Left lung (tissue), 10 donors: ENCODE results near the gene IDH3B. TPM values are rescaled to one million over a fixed set of nuclear protein-coding genes. Genes with fewer than 3 reads are reported as not detected.

Source experiments
- ATAC-seq: fragments of 200-7000 bp; cut with Tn5 transposase; one replicate; pipeline ENCODE4 v1.9.1; 2020; ENCODE audit warnings: moderate library complexity
- DNase-seq, 4 donors: peaks; one replicate each; pipeline ENCODE4 v3.0.0-alpha.2; 2013 to 2020
- H3K27ac ChIP-seq, 2 donors: fragments of 200-600 bp; sonication (generic) in 1 of 2; one replicate each; pipeline versions ENCODE4 v1.5.0 to v1.8.0; 2020 to 2021
- H3K27me3 ChIP-seq, 2 donors: fragments of 200-600 bp; sonication (generic) in 1 of 2; one replicate each; pipeline versions ENCODE4 v1.5.0 to v1.8.0; 2020 to 2021
- H3K36me3 ChIP-seq, 2 donors: fragments of 200-600 bp; sonication (generic) in 1 of 2; one replicate each; pipeline versions ENCODE4 v1.5.0 to v1.8.0; 2020 to 2021
- H3K4me1 ChIP-seq, 2 donors: fragments of 200-600 bp; one replicate each; pipeline ENCODE4 v1.8.0; 2021
- H3K4me3 ChIP-seq, 2 donors: fragments of 200-600 bp; sonication (generic) in 1 of 2; one replicate each; pipeline versions ENCODE4 v1.5.0 to v1.8.0; 2020 to 2021; ENCODE audit warnings: mild to moderate bottlenecking in 1 of 2
- H3K9me3 ChIP-seq, 2 donors: fragments of 200-600 bp; sonication (generic) in 1 of 2; one replicate each; pipeline versions ENCODE4 v1.5.0 to v1.8.0; 2020 to 2021
- intact Hi-C, 2 donors: fragments of 100-400 bp; cut with DNase I; formaldehyde crosslinking; loops; one replicate each; pipeline versions ENCODE4 v1.11.2 to v1.14.2; 2022
- polyA plus RNA-seq, 6 donors: library from polyadenylated mRNA; unstranded; fragments of 120-200 nt; gene quantifications; one replicate each; pipeline ENCODE4 v1.2.1, GENCODE V29; 2013; ENCODE audit not compliant: insufficient read length in 6 of 6
- total RNA-seq, 2 donors: library from RNA; stranded (reverse); fragmentation: NEBNext Ultra II Directional; extraction: Animal tissue kit (Norgen Biotek cat#: 25700); gene quantifications; one replicate each; pipeline ENCODE4 v1.2.1, GENCODE V29; 2021
- TF ChIP-seq, protein P1 (sequence below), 2 donors: fragments of 200-600 bp; sonication (generic) in 1 of 2; IDR thresholded peaks; one replicate each; pipeline versions ENCODE4 v1.5.0 to v1.8.0; 2021; ENCODE audit warnings: antibody characterized with exemption in 2 of 2
- donor health status: DM: no; HTN: yes; CAD: no.
- donor health status: DM: no; HTN: no; CAD: no.

Gene IDH3B
- total and polyA plus RNA-seq, 8 donors: 51.7 to 129 (median 112) TPM

DNA sequence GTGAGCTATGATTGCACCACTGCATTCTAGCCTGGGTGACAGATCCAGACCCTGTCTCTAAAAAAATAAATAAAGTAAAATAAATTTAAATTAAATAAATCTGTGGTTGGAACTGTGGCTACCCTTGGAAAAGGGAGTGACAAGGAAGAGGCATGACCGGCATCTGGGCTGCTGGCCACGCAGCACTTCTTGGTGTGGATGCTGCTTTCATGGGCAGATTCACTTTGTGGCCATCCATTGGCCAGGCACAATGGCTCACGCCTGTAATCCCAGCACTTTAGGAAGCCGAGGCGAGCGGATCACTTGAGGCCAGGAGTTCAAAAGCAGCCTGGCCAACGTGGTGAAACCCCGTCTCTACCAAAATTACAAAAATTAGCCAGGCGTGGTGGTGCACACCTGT lies 44.6 kb upstream of the IDH3B start:
- H3K27me3 ChIP-seq: peaks cover 0 to 10% of the 10 kb centered on the region in 2 donors
- intact Hi-C loops: no loop called here
- no peak overlapping the region for H3K27ac ChIP-seq
- no peaks in the 10 kb centered on the region for H3K4me1 ChIP-seq
- ATAC-seq: no peak
- no peak for DNase-seq
- H3K36me3 ChIP-seq: no peaks in the 10 kb centered on the region
- H3K9me3 ChIP-seq: no peaks in the 10 kb centered on the region
- TF ChIP-seq, protein P1, sequence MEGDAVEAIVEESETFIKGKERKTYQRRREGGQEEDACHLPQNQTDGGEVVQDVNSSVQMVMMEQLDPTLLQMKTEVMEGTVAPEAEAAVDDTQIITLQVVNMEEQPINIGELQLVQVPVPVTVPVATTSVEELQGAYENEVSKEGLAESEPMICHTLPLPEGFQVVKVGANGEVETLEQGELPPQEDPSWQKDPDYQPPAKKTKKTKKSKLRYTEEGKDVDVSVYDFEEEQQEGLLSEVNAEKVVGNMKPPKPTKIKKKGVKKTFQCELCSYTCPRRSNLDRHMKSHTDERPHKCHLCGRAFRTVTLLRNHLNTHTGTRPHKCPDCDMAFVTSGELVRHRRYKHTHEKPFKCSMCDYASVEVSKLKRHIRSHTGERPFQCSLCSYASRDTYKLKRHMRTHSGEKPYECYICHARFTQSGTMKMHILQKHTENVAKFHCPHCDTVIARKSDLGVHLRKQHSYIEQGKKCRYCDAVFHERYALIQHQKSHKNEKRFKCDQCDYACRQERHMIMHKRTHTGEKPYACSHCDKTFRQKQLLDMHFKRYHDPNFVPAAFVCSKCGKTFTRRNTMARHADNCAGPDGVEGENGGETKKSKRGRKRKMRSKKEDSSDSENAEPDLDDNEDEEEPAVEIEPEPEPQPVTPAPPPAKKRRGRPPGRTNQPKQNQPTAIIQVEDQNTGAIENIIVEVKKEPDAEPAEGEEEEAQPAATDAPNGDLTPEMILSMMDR (IDR thresholded peaks at IDR 0.05): no peak
- H3K4me3 ChIP-seq: no peak overlapping the region

DNA sequence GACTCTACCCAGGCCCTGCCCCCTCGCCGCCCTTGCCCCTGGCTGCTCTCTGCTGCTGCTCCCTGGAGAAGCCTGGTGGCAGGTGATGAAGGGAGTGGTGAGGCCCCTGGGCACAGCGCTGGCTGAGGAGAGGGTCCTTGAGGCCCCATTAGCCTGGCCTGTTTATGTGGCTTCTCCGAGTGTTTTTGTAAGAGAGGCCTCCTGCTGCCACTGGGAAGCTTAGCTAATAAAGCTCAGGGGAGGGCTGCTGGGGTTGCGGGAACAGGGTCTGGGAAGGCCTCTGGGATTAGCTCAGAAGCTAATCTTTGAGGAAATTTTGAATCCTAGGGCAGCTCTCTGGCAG lies 44.0 kb upstream of the IDH3B start:
- Histone ChIP-seq H3K27me3 (peaks cover 0 to 10% of the 10 kb centered on the region in 2 donors), H3K4me1 (no peaks in the 10 kb centered on the region), H3K9me3 (no peaks in the 10 kb centered on the region), H3K36me3 (no peaks in the 10 kb centered on the region), H3K4me3 (no peak overlapping the region), H3K27ac (no peak overlapping the region)
- ATAC-seq (no peak), DNase-seq (no peak)
- intact Hi-C loops: no loop called here
- TF ChIP-seq, protein P1 (IDR thresholded peaks at IDR 0.05): no peak

DNA sequence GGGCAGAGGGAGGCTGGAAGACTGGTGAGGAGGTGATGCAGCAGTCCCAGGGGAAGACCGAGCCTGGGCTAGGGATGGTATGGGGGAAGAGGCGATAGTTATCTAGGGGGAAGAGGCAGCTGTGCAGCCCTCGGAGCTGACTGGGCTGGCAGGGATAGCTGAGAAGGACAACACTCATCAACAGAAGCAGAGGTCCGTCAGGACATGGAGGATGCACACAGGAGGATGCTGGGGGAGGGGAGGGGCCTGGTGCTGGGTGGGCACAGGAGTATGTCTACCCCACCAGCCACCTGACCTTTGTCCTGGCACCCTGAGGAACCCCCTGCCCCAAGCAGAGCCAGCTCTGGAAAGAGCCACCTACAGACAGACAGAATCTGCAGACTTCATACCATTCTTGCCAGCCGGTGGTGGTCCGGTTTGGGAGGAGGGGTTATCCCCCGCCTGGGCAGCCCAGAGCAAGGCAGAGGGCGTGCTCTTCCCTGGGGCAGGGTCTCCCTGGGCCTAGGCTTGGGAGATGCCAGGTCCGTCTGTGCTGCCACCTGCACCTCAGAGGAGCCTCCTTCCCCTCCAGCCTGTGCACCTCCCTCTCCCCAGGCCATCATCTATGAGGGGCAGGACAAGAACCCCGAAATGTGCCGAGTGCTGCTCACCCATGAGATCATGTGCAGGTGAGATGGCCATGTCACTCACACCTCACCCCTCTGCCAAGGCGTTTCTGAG lies 43.5 kb upstream of the IDH3B start:
- no peaks in the 10 kb centered on the region for H3K36me3 ChIP-seq
- intact Hi-C loops: no loop called here
- DNase-seq (no peak), ATAC-seq (no peak)
- TF ChIP-seq, protein P1 (IDR thresholded peaks at IDR 0.05): no peak
- no peaks in the 10 kb centered on the region for H3K9me3 ChIP-seq
- peaks cover 0 to 10% of the 10 kb centered on the region in 2 donors for H3K27me3 ChIP-seq
- no peaks in the 10 kb centered on the region for H3K4me1 ChIP-seq
- no peak overlapping the region for H3K4me3 ChIP-seq
- H3K27ac ChIP-seq: no peak overlapping the region

DNA sequence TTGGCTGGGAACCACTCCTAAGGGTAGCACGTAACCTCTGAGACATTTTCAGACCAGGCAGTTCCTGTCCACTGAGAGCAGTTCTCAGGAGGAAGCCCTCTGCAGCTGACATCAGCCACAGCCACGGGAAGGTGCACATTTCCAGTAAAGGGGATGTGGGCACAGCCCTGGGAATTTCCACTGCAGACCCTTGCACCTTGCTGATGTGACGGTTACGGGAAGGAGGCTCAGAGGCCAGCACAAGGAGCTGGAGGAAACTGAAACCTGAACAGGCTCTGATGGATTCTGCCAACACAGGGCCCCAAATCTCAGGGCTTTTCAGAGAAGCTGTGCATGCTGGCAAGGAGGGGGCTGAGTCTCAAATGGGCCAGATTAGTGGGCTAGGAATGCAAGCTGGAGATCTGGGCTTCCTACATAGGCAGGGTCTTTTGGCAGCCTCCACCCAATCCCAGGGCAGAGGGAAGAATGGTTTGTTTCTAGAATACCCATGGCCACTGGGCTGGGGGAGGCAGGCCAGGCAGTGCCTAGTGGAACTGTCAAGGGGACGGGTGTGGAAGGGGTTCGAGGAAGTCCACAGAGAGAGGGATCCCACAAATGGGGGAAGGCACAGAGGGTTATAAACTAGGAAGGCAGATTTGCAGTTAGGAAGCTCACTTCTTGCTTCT lies 42.8 kb upstream of the IDH3B start:
- ATAC-seq (no peak), DNase-seq (no peak)
- H3K9me3 ChIP-seq: no peaks in the 10 kb centered on the region
- no peaks in the 10 kb centered on the region for H3K36me3 ChIP-seq
- TF ChIP-seq, protein P1 (IDR thresholded peaks at IDR 0.05): no peak
- intact Hi-C loops: no loop called here
- peaks cover 0 to 10% of the 10 kb centered on the region in 2 donors for H3K27me3 ChIP-seq
- no peak overlapping the region for H3K27ac ChIP-seq
- no peaks in the 10 kb centered on the region for H3K4me1 ChIP-seq
- H3K4me3 ChIP-seq: no peak overlapping the region

DNA sequence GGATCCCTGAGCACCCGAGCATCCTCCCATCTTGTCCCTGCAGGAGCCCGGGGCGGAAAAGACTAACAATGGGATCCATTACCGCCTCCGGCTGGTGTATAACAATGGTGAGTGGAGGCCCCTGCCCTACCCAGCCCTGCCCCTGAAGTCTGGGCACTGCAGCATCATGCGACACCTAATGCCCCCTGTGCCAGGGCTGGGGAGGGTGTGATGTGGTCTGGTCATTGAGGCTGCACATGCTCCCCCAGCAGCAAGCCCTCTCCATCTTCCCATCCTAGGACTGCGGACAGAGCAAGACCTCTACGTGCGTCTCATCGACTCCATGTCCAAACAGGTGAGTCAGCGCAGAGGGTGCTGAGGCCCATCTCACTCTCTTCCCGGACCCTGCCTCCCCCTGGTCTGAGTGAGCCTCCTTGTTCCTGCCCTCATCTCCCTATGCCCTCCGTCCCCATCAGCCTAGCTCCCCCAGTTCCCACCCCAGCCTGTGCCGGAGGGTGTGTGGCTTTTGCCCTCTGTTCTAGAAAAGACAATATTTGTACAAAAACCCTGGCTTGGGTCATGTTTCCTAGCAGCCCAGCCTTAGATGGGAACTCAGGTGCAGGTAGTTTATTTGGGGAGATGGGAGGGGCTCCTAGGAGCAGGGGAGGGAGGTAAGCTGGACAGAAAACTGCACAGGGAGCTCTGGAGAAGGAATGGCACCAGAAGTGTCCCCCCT lies 42.1 kb upstream of the IDH3B start:
- no peaks in the 10 kb centered on the region for H3K36me3 ChIP-seq
- intact Hi-C loops: no loop called here
- no peak for ATAC-seq
- no peaks in the 10 kb centered on the region for H3K4me1 ChIP-seq
- DNase-seq: no peak
- H3K9me3 ChIP-seq: no peaks in the 10 kb centered on the region
- no peak overlapping the region for H3K27ac ChIP-seq
- H3K4me3 ChIP-seq: no peak overlapping the region
- TF ChIP-seq, protein P1 (IDR thresholded peaks at IDR 0.05): no peak
- peaks cover 0 to 10% of the 10 kb centered on the region in 2 donors for H3K27me3 ChIP-seq
